H1 (cell line): ENCODE measurements around the gene SMURF2.

Experiments
- CTCF ChIP-seq, 3 experiments: IDR thresholded peaks; 1 replicate in 2 of 3; 2 replicates in 1 of 3; pipeline versions ENCODE4 v1.5.1 to v1.6.1; 2011; ENCODE audit warnings: low read length in 3 of 3, mild to moderate bottlenecking in 3 of 3, inconsistent platforms in 2 of 3, low read depth in 1 of 3, moderate library complexity in 1 of 3; ENCODE audit not compliant: insufficient read depth in 1 of 3; ENCODE audit errors: control extremely low read depth in 1 of 3
- EP300 ChIP-seq, 2 experiments: IDR thresholded peaks; 1 replicate in 1 of 2; 2 replicates in 1 of 2; pipeline ENCODE4 v1.6.1; 2011 to 2012; ENCODE audit warnings: low read depth in 2 of 2, low read length in 2 of 2, mild to moderate bottlenecking in 2 of 2, borderline replicate concordance in 1 of 2, inconsistent platforms in 1 of 2, moderate library complexity in 1 of 2
- JUND ChIP-seq: IDR thresholded peaks from 2 replicates; pipeline ENCODE4 v1.6.1; 2011; ENCODE audit warnings: mild to moderate bottlenecking, improper control_type of control experiment, low read length
- POLR2A ChIP-seq, 2 experiments: IDR thresholded peaks; 1 replicate in 1 of 2; 2 replicates in 1 of 2; pipeline ENCODE4 v1.6.1; 2011; ENCODE audit warnings: low read depth in 2 of 2, low read length in 2 of 2, mild to moderate bottlenecking in 2 of 2; ENCODE audit errors: control extremely low read depth in 1 of 2
- SRF ChIP-seq: IDR thresholded peaks from 2 replicates; pipeline ENCODE4 v1.6.1; 2011; ENCODE audit warnings: mild to moderate bottlenecking, low read depth, low read length, moderate library complexity
- ZNF274 ChIP-seq: IDR thresholded peaks from 2 replicates; pipeline ENCODE4 v1.7.0; 2012; ENCODE audit warnings: low read length, borderline replicate concordance; ENCODE audit errors: extremely low read depth

GRCh38 chr17:64529221-64529620, 132.9 kb downstream of the SMURF2 start:
- no peak for TF ChIP-seq JUND
- no peak for TF ChIP-seq EP300 (IDR thresholded peaks at IDR 0.05; ENCODE audit: borderline replicate concordance in 1 of 2, low read depth in 2 of 2, low read length in 2 of 2)
- no peak for TF ChIP-seq CTCF (IDR thresholded peaks at IDR 0.05; ENCODE audit: control extremely low read depth in 1 of 3, insufficient read depth in 1 of 3, low read depth in 1 of 3, low read length in 3 of 3)
- TF ChIP-seq POLR2A (IDR thresholded peaks at IDR 0.05; ENCODE audit: control extremely low read depth in 1 of 2, low read depth in 2 of 2, low read length in 2 of 2) = no peak
- TF ChIP-seq SRF = no peak
- no peak for TF ChIP-seq ZNF274
